HepG2 (cell line): ENCODE data around the gene KLHL18. TPM values are rescaled to one million over a fixed set of nuclear protein-coding genes. Genes with fewer than 3 reads are reported as not detected.
A peak's percentile ranks its signal among the peaks of the same experiment; 100 is the strongest.

Source experiments
- AKAP8 ChIP-seq: sonication (generic); formaldehyde crosslinking; IDR thresholded peaks from 2 replicates; pipeline ENCODE4 v1.5.1; 2020; ENCODE audit warnings: mild to moderate bottlenecking, missing genetic modification reagents
- GATAD1 ChIP-seq: IDR thresholded peaks from 2 replicates; pipeline ENCODE4 v1.6.1; 2016; ENCODE audit warnings: missing genetic modification reagents, missing compliant biosample characterization
- HDAC6 ChIP-seq: fragments of 200-600 bp; sonication (generic); IDR thresholded peaks from 2 replicates; pipeline ENCODE4 v1.7.0; 2017; ENCODE audit warnings: mild to moderate bottlenecking, antibody characterized with exemption, low read length, low read depth
- KDM1A ChIP-seq: IDR thresholded peaks from 2 replicates; pipeline ENCODE4 v1.6.1; 2016; ENCODE audit warnings: missing compliant biosample characterization
- REL ChIP-seq: sonication (generic); formaldehyde crosslinking; conservative IDR thresholded peaks from 2 replicates; pipeline ENCODE4 v1.8.0; 2022; ENCODE audit warnings: mild to moderate bottlenecking, missing genetic modification reagents, moderate library complexity
- SIN3B ChIP-seq: fragments of 150-350 bp; IDR thresholded peaks from 2 replicates; pipeline ENCODE4 v1.6.1; 2014; ENCODE audit warnings: low read length
- TP53 ChIP-seq: sonication (generic); formaldehyde crosslinking; conservative IDR thresholded peaks from 2 replicates; pipeline ENCODE4 v1.4.0; 2020; ENCODE audit warnings: missing genetic modification reagents
- ZFP82 ChIP-seq: sonication (generic); formaldehyde crosslinking; IDR thresholded peaks from 2 replicates; pipeline ENCODE4 v1.5.1; 2020; ENCODE audit warnings: mild to moderate bottlenecking, missing genetic modification reagents, borderline replicate concordance
- ZNF136 ChIP-seq: sonication (generic); formaldehyde crosslinking; IDR thresholded peaks from 2 replicates; pipeline ENCODE4 v1.8.1; 2022; ENCODE audit warnings: low read depth, mild to moderate bottlenecking, moderate library complexity, missing genetic modification reagents
- ZNF333 ChIP-seq: sonication (generic); formaldehyde crosslinking; IDR thresholded peaks from 2 replicates; pipeline ENCODE4 v1.4.0; 2020; ENCODE audit warnings: mild to moderate bottlenecking, missing genetic modification reagents, borderline replicate concordance
- ZNF746 ChIP-seq: sonication (generic); formaldehyde crosslinking; IDR thresholded peaks from 2 replicates; pipeline ENCODE4 v1.8.0; 2022; ENCODE audit warnings: mild to moderate bottlenecking, missing genetic modification reagents
- polyA plus RNA-seq, 8 experiments: library from polyadenylated mRNA; depleted of rRNA in 3 of 8; stranded (reverse) in 7 of 8; unstranded in 1 of 8; fragments of >200 nt; fragmentation: Illumina TruSeq in 4 of 8; extraction: Trizol in 4 of 8; gene quantifications; 2 replicates each; pipeline versions ENCODE4 v1.2.1 to v1.2.3, GENCODE V29; 2011 to 2016; ENCODE audit warnings: low read depth in 4 of 8, missing spikeins in 1 of 8, mixed read lengths in 1 of 8; ENCODE audit not compliant: insufficient read depth in 1 of 8
- total RNA-seq, 5 experiments: library from RNA; depleted of rRNA; stranded (reverse); fragments of >200 nt; fragmentation: Illumina TruSeq; extraction: Trizol; gene quantifications; 2 replicates each; pipeline ENCODE4 v1.2.3, GENCODE V29; 2016; ENCODE audit warnings: low read depth in 1 of 5
- TF ChIP-seq, protein P1 (sequence below), 2 experiments: fragments of 450-650 bp in 1 of 2; sonication (generic) in 1 of 2; formaldehyde crosslinking in 1 of 2; IDR thresholded peaks; 2 replicates each; pipeline versions ENCODE4 v1.6.1 to v1.8.0; 2016 to 2022; ENCODE audit warnings: antibody characterized with exemption in 1 of 2, mild to moderate bottlenecking in 1 of 2, missing genetic modification reagents in 1 of 2
- TF ChIP-seq, protein P2 (sequence below): sonication (generic); formaldehyde crosslinking; IDR thresholded peaks from 2 replicates; pipeline ENCODE4 v1.4.0; 2020; ENCODE audit warnings: missing genetic modification reagents
- TF ChIP-seq, protein P3 (sequence below): IDR thresholded peaks from 2 replicates; pipeline ENCODE4 v1.6.1; 2016; ENCODE audit warnings: missing compliant biosample characterization, missing genetic modification reagents, borderline replicate concordance
- TF ChIP-seq, protein P4 (sequence below): sonication (generic); formaldehyde crosslinking; conservative IDR thresholded peaks from 2 replicates; pipeline ENCODE4 v1.5.0; 2020; ENCODE audit warnings: missing genetic modification reagents

KLHL18 gene
- total and polyA plus RNA-seq, 2 of the 13 experiments (the other 11 are each of a cell fraction or from before 2014, with no cell fraction given), result 17.5 to 18.8 TPM

DNA sequence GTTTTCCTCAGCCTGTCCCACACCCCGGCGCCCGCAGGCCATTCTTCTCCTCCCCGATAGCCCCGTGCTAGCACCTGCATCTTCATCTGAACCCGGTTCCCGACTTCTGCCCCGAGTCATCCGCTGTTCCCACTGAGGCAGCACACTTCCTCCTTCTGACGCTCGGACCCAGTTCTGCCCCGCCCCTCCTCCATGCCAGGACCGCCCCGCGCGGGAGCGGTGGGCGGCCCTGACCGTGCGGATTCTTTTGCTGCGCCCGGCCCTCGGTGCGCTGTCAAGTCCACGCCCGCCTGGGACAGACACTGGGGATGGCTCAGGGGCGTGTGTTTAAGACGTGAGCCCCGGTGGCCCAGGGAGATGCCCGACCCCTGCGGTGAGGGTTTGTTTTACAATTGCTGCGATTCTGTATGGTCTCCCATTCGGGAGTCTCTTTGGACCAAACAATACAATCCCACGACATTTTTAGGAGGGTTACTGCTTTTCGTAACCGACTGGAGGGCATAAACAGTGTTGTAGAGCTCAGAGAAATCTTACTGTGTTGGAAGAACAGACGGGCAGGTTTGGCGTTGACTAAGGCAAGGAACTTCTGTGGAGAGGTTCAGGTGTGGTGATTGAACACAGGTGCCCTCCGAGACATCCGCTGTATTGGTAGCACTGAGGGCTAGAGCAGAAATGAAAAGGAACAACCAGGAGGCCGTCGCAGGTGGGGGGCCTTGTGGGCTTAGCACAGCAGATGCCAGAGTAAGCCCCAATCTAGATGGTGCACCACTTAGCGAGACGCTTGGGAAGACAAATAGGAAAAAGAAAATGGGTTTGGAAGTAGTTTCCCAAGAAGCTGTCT, 98.8 kb downstream of the KLHL18 start (continued):
- TF ChIP-seq, protein P1, sequence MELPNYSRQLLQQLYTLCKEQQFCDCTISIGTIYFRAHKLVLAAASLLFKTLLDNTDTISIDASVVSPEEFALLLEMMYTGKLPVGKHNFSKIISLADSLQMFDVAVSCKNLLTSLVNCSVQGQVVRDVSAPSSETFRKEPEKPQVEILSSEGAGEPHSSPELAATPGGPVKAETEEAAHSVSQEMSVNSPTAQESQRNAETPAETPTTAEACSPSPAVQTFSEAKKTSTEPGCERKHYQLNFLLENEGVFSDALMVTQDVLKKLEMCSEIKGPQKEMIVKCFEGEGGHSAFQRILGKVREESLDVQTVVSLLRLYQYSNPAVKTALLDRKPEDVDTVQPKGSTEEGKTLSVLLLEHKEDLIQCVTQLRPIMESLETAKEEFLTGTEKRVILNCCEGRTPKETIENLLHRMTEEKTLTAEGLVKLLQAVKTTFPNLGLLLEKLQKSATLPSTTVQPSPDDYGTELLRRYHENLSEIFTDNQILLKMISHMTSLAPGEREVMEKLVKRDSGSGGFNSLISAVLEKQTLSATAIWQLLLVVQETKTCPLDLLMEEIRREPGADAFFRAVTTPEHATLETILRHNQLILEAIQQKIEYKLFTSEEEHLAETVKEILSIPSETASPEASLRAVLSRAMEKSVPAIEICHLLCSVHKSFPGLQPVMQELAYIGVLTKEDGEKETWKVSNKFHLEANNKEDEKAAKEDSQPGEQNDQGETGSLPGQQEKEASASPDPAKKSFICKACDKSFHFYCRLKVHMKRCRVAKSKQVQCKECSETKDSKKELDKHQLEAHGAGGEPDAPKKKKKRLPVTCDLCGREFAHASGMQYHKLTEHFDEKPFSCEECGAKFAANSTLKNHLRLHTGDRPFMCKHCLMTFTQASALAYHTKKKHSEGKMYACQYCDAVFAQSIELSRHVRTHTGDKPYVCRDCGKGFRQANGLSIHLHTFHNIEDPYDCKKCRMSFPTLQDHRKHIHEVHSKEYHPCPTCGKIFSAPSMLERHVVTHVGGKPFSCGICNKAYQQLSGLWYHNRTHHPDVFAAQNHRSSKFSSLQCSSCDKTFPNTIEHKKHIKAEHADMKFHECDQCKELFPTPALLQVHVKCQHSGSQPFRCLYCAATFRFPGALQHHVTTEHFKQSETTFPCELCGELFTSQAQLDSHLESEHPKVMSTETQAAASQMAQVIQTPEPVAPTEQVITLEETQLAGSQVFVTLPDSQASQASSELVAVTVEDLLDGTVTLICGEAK (IDR thresholded peaks at IDR 0.05), result no peak
- TF ChIP-seq, protein P1 (CRISPR knock-in tag; IDR thresholded peaks at IDR 0.05), result peak; percentile 63
- TF ChIP-seq, protein P2, sequence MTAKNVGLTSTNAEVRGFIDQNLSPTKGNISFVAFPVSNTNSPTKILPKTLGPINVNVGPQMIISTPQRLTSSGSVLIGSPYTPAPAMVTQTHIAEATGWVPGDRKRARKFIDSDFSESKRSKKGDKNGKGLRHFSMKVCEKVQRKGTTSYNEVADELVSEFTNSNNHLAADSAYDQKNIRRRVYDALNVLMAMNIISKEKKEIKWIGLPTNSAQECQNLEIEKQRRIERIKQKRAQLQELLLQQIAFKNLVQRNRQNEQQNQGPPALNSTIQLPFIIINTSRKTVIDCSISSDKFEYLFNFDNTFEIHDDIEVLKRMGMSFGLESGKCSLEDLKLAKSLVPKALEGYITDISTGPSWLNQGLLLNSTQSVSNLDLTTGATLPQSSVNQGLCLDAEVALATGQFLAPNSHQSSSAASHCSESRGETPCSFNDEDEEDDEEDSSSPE (CRISPR knock-in tag), result peak; percentile 50; the same call in 1 of the 2 replicates
- TF ChIP-seq GATAD1 (CRISPR knock-in tag) (no peak), TP53 (no peak), ZFP82 (CRISPR knock-in tag) (0 out of 2 replicates have a peak, but pooled peaks have one; percentile 14), KDM1A (no peak), ZNF333 (CRISPR knock-in tag) (no peak), AKAP8 (CRISPR knock-in tag) (no peak), ZNF746 (CRISPR knock-in tag) (no peak), REL (CRISPR knock-in tag) (0 out of 2 replicates have a peak, but pooled peaks have one; percentile 35), SIN3B (no peak), HDAC6 (no peak), ZNF136 (CRISPR knock-in tag) (no peak)
- TF ChIP-seq, protein P3, sequence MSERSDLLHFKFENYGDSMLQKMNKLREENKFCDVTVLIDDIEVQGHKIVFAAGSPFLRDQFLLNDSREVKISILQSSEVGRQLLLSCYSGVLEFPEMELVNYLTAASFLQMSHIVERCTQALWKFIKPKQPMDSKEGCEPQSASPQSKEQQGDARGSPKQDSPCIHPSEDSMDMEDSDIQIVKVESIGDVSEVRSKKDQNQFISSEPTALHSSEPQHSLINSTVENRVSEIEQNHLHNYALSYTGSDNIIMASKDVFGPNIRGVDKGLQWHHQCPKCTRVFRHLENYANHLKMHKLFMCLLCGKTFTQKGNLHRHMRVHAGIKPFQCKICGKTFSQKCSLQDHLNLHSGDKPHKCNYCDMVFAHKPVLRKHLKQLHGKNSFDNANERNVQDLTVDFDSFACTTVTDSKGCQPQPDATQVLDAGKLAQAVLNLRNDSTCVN, result no peak
- TF ChIP-seq, protein P4, sequence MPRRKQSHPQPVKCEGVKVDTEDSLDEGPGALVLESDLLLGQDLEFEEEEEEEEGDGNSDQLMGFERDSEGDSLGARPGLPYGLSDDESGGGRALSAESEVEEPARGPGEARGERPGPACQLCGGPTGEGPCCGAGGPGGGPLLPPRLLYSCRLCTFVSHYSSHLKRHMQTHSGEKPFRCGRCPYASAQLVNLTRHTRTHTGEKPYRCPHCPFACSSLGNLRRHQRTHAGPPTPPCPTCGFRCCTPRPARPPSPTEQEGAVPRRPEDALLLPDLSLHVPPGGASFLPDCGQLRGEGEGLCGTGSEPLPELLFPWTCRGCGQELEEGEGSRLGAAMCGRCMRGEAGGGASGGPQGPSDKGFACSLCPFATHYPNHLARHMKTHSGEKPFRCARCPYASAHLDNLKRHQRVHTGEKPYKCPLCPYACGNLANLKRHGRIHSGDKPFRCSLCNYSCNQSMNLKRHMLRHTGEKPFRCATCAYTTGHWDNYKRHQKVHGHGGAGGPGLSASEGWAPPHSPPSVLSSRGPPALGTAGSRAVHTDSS (CRISPR knock-in tag), result no peak
